Chondrocyte (in vitro differentiated cells): ENCODE results near the gene FBXL17. TPM values are rescaled to one million over a fixed set of nuclear protein-coding genes. Genes with fewer than 3 reads are reported as not detected.

Experiments used
- DNase-seq: peaks from one replicate; pipeline ENCODE4 v3.0.0; 2021; ENCODE audit warnings: mixed read lengths, low spot score
- H3K27ac Mint-ChIP-seq: one replicate; pipeline ENCODE4 v1.8.0; 2021; ENCODE audit warnings: mild to moderate bottlenecking, moderate library complexity, mixed read lengths; ENCODE audit not compliant: unreplicated experiment
- H3K27me3 Mint-ChIP-seq: 2 replicates; pipeline ENCODE4 v1.8.0; 2021; ENCODE audit warnings: low read depth, mixed read lengths
- H3K36me3 Mint-ChIP-seq: 2 replicates; pipeline ENCODE4 v1.8.0; 2021; ENCODE audit warnings: low read depth, mixed read lengths
- H3K4me1 Mint-ChIP-seq: 2 replicates; pipeline ENCODE4 v1.8.0; 2021; ENCODE audit warnings: low read depth, mild to moderate bottlenecking, mixed read lengths
- H3K4me3 Mint-ChIP-seq: one replicate; pipeline ENCODE4 v1.8.0; 2021; ENCODE audit warnings: mild to moderate bottlenecking, moderate library complexity, mixed read lengths; ENCODE audit not compliant: unreplicated experiment
- H3K9me3 Mint-ChIP-seq: 2 replicates; pipeline ENCODE4 v1.8.0; 2021; ENCODE audit warnings: low read depth, mixed read lengths
- total RNA-seq: library from RNA; stranded (reverse); gene quantifications from 3 replicates; pipeline ENCODE4 v1.2.1, GENCODE V29; 2021
- TF ChIP-seq, protein P1 (sequence below): fragments of 200-600 bp; sonication (generic); IDR thresholded peaks from 2 replicates; pipeline ENCODE4 v1.5.0; 2021; ENCODE audit warnings: antibody characterized with exemption, mild to moderate bottlenecking, moderate library complexity

FBXL17 gene
- total RNA-seq, 1 donor from 2014 or later = 15.3 TPM

- Mint-ChIP-seq H3K4me3 (no peak overlapping the region), H3K36me3 (peaks cover 4% of the 10 kb centered on the region), H3K9me3 (no peaks in the 10 kb centered on the region), H3K4me1 (peaks cover 23% of the 10 kb centered on the region), H3K27ac (no peak overlapping the region), H3K27me3 (no peaks in the 10 kb centered on the region)
- no peak for DNase-seq
- TF ChIP-seq, protein P1, sequence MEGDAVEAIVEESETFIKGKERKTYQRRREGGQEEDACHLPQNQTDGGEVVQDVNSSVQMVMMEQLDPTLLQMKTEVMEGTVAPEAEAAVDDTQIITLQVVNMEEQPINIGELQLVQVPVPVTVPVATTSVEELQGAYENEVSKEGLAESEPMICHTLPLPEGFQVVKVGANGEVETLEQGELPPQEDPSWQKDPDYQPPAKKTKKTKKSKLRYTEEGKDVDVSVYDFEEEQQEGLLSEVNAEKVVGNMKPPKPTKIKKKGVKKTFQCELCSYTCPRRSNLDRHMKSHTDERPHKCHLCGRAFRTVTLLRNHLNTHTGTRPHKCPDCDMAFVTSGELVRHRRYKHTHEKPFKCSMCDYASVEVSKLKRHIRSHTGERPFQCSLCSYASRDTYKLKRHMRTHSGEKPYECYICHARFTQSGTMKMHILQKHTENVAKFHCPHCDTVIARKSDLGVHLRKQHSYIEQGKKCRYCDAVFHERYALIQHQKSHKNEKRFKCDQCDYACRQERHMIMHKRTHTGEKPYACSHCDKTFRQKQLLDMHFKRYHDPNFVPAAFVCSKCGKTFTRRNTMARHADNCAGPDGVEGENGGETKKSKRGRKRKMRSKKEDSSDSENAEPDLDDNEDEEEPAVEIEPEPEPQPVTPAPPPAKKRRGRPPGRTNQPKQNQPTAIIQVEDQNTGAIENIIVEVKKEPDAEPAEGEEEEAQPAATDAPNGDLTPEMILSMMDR = no peak
Observed at GRCh38 chr5:107876261-107876660, 505.6 kb downstream of the FBXL17 start.

GRCh38 chr5:107875833-107876232, 506.1 kb downstream of the FBXL17 start:
- Mint-ChIP-seq H3K9me3 (no peaks in the 10 kb centered on the region), H3K27ac (no peak overlapping the region), H3K4me1 (peaks cover 23% of the 10 kb centered on the region), H3K4me3 (no peak overlapping the region), H3K36me3 (peaks cover 4% of the 10 kb centered on the region), H3K27me3 (no peaks in the 10 kb centered on the region)
- DNase-seq = no peak
- TF ChIP-seq, protein P1 = no peak

GRCh38 chr5:107874795-107875194, 507.1 kb downstream of the FBXL17 start:
- TF ChIP-seq, protein P1 = no peak
- H3K27ac Mint-ChIP-seq = no peak overlapping the region
- no peak for DNase-seq
- no peaks in the 10 kb centered on the region for H3K27me3 Mint-ChIP-seq
- peaks cover 25% of the 10 kb centered on the region for H3K4me1 Mint-ChIP-seq
- H3K9me3 Mint-ChIP-seq = no peaks in the 10 kb centered on the region
- no peak overlapping the region for H3K4me3 Mint-ChIP-seq
- peaks cover 4% of the 10 kb centered on the region for H3K36me3 Mint-ChIP-seq

DNA sequence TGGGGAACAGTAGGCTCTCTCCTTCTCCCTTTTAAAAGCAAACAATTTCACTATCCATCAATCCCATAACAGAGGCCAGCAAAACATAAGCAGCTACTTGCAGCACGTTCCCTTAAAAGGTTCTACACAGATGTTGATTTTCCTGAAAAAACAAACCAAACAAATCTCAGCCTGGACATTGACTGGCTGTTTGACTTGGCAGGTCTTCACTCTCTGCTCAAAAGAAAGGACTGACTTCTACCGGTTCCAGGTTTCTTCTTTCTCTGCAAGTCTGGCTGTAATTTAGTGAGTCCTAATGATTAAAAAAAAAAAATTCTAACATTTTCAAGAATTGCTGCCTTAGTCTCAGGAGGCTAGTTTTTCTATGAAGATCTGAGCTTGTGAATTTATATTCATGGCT, 508.0 kb downstream of the FBXL17 start:
- H3K27me3 Mint-ChIP-seq = no peaks in the 10 kb centered on the region
- peaks cover 32% of the 10 kb centered on the region for H3K4me1 Mint-ChIP-seq
- H3K4me3 Mint-ChIP-seq = no peak overlapping the region
- H3K9me3 Mint-ChIP-seq = no peaks in the 10 kb centered on the region
- TF ChIP-seq, protein P1 = no peak
- DNase-seq = no peak
- H3K36me3 Mint-ChIP-seq = peaks cover 2% of the 10 kb centered on the region
- H3K27ac Mint-ChIP-seq = no peak overlapping the region

DNA sequence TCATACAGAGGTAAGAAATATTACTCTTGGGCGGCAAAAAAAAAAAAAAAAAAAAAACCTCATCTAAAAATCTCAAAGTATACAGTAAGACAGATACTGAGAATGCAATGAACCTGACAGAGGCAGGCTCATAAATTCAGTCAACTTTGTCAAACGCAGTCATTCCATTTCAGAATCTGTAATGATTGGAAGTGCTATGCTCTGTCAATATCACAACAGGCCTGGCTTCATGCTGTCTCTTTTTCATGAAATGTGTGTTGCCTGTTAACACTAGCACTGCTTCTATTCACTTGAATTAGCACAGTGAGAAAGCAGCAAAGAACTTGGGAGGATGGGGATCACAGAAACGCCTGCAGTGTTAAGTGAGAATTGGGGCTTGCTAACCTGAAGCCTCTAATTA, 510.9 kb downstream of the FBXL17 start:
- no peak overlapping the region for H3K27ac Mint-ChIP-seq
- H3K4me3 Mint-ChIP-seq = no peak overlapping the region
- DNase-seq = no peak
- H3K9me3 Mint-ChIP-seq = no peaks in the 10 kb centered on the region
- TF ChIP-seq, protein P1 = no peak
- H3K4me1 Mint-ChIP-seq = peaks cover 32% of the 10 kb centered on the region
- no peaks in the 10 kb centered on the region for H3K36me3 Mint-ChIP-seq
- H3K27me3 Mint-ChIP-seq = no peaks in the 10 kb centered on the region
